Upper lobe of left lung (tissue), 4 donors: Measurements from ENCODE around the gene SNX7.

ENCODE experiments used
- EP300 ChIP-seq, 4 donors: sonication (generic); formaldehyde crosslinking; IDR thresholded peaks; one replicate each; pipeline ENCODE4 v1.5.1; 2017; ENCODE audit warnings: antibody characterized with exemption in 4 of 4, control low read depth in 2 of 4
- POLR2A ChIP-seq, 4 donors: fragments of 450-650 bp; IDR thresholded peaks; one replicate each; pipeline ENCODE4 v1.5.1; 2016 to 2017; ENCODE audit warnings: antibody characterized with exemption in 4 of 4, mild to moderate bottlenecking in 2 of 4
- POLR2AphosphoS5 ChIP-seq, 2 donors: sonication (generic); formaldehyde crosslinking; IDR thresholded peaks; one replicate each; pipeline ENCODE4 v1.5.1; 2017; ENCODE audit warnings: antibody characterized with exemption in 2 of 2
- TF ChIP-seq, protein P1 (sequence below), 6 experiments: fragments of 450-650 bp in 4 of 6; fragments of 200-600 bp in 2 of 6; sonication (generic) in 2 of 6; IDR thresholded peaks; one replicate each; pipeline ENCODE4 v1.5.1; 2016 to 2019; ENCODE audit warnings: antibody characterized with exemption in 6 of 6

DNA sequence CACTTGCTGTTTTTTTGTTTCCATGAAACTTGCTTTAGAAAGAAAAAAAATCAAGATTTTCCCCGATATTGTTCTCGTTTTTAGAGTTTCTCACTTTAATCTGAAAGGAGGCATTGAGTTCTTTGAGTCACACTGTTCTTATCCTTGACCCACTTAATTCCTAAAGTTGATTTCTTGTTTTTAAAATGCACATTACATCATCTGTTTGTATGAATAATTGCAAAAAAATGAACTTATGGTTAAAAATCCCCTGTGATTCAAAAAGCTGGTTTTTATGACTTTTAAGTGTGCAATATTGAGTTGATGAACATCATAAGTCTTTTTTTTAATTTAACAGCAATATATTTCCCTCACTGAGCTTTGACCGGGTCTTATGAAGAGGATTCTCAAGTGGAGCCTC, 131.6 kb downstream of the SNX7 start:
- TF ChIP-seq, protein P1, sequence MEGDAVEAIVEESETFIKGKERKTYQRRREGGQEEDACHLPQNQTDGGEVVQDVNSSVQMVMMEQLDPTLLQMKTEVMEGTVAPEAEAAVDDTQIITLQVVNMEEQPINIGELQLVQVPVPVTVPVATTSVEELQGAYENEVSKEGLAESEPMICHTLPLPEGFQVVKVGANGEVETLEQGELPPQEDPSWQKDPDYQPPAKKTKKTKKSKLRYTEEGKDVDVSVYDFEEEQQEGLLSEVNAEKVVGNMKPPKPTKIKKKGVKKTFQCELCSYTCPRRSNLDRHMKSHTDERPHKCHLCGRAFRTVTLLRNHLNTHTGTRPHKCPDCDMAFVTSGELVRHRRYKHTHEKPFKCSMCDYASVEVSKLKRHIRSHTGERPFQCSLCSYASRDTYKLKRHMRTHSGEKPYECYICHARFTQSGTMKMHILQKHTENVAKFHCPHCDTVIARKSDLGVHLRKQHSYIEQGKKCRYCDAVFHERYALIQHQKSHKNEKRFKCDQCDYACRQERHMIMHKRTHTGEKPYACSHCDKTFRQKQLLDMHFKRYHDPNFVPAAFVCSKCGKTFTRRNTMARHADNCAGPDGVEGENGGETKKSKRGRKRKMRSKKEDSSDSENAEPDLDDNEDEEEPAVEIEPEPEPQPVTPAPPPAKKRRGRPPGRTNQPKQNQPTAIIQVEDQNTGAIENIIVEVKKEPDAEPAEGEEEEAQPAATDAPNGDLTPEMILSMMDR (IDR thresholded peaks at IDR 0.05) = no peak
- TF ChIP-seq POLR2AphosphoS5 (IDR thresholded peaks at IDR 0.05) = no peak
- TF ChIP-seq EP300 (IDR thresholded peaks at IDR 0.05) = no peak
- TF ChIP-seq POLR2A (IDR thresholded peaks at IDR 0.05) = no peak
